HG03045 (cell line): ENCODE data around the gene TMEM141.
A peak's percentile ranks its signal among the peaks of the same experiment; 100 is the strongest.

Experiments
- ATAC-seq: cut with Tn5 transposase; IDR thresholded peaks from one replicate; pipeline ENCODE4 v1.9.1; 2021; ENCODE audit warnings: mild to moderate bottlenecking, moderate library complexity; ENCODE audit not compliant: unreplicated experiment

The TMEM141 gene

DNA sequence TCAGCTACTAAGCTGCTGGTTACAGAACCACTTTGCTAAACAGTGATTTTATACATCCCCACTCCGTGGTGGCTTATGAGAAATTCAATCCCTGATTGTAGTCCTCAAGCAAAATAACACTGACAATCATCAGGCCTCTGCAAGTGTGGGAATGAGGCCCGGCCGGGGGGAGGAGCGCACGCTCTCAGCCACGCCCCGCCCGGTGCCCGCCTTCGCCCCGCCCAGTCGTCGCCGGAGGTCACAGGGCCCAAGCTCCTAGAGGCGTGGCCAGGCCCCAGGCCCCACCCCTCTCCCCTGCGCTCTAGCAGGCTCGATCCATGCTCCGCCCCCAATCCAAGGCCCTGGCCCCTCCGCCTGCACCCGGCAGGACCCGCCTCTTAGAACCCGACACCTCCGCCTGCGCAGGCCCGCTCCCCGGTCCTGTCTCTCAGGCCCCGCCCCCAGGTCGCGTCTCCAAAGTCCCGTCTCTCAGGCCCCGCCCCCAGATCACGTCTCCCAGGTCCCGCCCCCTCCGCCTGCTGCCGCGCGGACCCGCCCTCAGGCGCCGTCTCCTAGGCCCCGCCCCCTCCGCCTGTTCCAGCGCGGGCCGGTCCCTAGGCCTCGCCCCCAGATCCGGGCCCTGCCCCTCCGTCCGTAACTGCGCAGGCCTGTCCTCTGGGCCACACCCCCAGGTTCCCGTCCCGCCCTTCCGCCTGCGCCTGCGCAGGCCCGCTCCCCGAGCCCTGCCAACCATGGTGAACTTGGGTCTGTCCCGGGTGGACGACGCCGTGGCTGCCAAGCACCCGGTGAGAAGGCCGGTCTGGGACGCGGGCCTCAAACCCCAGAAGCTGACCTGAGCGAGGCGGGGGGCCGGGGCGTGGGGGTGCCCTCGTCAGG lies at the start of gene TMEM141:
TSS of gene TMEM141 (plus strand) at position 705 of the 876 bp plus-strand sequence. CDS start at position 732, 27 bp downstream.
- ATAC-seq, result peak; percentile 84

DNA sequence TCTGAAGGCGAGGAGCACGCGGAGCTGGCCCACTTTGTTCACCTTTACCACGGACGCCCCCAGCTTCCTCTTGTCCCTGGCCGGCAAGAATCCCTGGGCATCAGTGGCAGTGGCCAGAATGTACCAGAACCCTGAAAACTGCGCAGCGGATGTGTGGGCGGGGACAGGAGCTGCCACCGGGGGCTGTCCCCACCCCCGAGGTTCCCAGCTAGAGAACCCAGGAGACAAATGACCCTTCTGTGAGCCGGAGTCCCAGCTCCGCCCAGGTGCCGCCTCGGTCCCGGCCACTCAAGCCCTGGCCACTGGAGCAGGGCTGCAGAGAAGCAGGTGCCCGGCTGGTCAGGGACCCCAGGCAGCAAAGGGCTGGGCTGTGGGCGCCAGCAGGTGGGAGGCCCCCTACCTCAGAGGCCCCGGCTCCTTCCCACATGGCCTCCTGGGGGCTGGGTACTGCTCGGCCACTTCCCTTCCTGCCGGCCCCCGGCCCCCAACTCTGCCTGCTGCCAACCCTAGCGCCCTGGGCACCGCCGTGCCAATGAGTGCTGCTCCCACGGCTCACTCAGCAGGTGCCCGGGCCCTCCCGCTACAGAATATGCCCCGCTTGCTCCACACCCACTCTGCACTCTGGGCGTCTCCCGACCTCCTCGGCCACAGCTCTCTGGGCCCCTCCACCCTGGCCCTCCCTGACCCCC lies 49.1 kb upstream of the TMEM141 start:
- no peak for ATAC-seq

DNA sequence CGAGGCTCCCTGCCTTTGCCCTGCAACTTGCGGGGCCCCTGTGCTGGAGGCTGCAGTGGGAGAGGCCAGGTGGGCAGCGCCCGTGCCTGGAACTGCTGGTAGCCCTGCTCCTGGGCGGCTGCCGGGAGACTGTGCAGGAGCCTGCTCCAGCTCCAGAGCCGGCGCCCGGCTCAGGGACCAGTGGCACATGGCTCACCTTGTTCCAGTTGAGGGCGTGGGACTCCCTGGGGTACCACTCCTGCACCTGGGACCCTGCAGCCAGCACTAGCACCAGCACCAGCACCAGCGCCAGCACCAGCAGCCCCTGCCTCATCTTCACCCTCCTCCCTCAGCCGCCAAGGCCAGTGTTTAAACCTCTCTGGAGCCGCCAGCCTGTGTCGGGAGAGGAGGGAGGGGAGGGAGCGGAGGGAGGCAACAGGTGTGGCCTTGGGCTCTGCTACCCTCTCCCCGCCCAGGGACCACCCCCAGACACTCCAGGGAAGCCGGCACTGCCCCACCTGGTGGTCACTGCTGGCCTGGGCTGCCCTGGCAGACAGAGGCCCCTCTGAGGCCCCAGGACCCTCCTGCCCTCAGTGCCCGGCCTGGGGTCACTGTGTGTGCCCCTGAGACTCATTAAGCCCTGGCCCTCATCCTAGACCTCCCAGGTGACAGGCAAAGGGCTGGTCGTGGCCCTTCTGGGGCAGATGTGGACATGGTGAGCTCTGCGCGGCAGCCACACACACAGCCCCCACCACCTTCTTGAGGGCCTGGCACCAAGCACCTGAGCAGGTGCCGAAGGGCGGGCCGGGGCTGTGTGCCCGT lies 48.4 kb upstream of the TMEM141 start, which contains the start of gene LCN10:
TSS of gene LCN10 (minus strand) at position 350 of the 801 bp plus-strand sequence. CDS start at position 313, 37 bp downstream.
- ATAC-seq, result no peak

DNA sequence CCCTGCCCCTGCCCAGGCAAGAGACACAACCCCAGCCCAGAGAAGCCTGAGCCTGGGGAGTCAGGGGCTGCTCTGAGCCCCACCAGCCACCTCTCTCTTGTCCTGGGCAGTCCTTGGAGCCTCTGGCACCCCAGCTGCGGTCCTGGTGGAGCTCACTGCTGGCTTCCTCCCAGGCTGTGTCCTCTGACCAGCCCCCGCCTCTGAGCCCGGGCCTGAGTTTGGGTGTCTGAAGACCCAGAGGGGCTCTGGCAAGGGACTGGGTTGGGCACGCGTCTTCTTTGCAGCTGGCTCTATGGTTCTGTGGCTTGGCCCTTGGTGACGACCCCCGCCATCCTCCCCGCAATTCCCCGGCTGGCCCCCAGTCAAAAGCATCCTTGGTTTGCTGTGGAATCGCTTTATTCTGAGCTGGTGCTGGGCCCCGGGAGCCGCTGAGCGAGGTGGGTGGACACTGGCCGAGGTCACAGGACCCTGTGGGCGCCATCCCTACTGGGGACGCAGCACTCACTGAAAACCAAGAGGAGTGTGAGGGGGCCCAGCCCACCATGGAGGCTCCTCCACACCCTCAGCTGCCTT lies 47.4 kb upstream of the TMEM141 start:
- no peak for ATAC-seq

GRCh38 chr9:136744773-136745172 lies 46.4 kb upstream of the TMEM141 start:
- ATAC-seq, result no peak

DNA sequence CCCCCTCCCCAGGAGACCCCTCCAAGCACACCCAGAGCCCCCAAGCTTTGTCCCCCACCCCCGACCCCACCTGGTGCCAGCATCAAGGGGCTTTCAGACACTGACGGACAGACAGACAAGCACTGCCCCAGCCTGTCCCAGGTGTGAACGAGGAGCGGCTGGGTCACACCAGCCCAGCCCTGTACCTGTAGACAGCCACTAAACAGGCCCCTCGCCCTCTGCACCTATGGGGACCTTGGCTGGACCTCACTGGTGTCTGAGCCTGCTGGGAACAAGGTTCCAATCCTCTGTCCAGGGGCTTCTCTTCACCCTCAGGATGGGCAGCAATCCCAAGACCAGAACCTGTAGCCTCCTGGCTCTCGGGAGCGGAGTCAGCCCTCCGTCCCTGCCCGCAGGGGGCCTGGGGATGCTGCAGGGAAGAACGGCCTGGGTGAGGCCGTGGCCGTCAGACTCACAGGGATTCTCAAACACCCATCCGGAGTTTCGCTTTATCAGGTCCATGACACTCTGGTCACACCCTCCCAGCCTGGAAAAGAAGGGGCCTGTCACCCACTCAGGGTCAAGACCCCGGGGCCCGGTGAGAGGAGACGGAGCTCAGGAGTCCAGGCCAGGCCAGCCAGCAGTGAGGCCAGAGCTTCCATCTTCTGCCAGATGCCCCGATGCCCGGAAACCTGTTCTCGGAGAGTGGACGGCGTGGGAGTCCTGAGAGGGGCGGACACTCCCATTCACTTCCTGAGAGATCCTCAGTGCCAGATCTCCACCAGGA lies 45.6 kb upstream of the TMEM141 start:
- ATAC-seq, result no peak

DNA sequence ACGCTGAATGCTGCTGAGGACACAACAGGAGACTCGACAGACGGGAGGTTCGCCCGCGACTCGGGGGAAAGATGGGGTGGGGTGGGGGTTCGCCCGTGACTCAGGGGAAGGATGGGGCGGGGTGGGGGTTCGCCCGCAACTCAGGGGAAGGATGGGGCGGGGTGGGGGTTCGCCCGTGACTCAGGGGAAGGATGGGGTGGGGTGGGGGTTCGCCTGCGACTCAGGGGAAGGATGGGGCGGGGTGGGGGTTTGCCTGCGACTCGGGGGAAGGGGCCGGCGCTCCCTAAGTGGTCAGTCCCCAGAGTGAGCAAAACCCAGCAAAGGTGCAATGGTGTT lies 45.0 kb upstream of the TMEM141 start:
- ATAC-seq, result no peak

- ATAC-seq, result no peak
Measured at GRCh38 chr9:136746621-136747020, 44.5 kb upstream of the TMEM141 start.

DNA sequence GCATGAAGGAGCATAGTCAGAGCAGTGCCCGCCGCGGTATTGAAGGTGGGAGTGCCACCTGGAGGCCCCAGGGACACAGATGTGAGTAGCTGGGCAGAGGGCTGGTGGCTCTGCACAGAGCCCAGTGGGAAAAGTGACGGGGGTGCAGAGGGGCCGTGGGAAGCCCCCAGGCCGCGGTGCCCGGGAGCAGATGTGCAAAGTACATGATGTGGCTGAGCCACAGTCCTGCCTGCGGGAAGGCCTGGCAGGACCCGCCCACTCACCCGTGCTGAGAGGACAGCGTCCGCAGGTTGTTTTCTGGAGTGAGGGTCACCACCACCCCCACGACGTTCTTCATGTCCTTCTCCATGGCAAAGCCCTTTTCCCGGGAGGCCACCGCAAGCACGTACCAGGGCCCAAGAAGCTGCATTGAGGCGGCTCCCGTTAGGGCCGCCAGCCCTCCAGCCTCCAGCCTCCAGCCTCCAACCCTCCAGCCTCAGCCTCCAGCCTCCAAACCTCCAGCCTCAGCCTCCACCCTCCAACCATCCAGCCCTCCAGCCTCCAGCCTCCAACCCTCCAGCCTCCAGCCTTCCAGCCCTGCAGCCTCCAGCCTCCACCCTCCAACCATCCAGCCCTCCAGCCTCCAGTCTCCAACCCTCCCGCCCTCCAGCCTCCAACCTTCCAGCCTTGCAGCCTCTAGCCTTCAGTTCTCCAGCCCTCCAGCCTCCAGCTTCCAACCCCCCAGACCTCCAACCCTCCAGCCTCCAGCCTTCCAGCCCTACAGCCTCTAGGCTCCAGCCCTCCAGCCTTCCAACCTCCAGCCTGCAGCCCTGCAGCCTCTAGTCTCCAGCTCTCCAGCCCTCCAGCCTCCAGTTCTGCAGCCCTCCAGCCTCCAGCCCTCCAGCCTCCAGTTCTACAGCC lies 43.7 kb upstream of the TMEM141 start:
- ATAC-seq, result no peak

GRCh38 chr9:136748201-136748600 lies 42.9 kb upstream of the TMEM141 start, which contains the start of gene LCN6:
Gene LCN6, minus strand, starts transcription at chr9:136748525. Its CDS starts 42 bp downstream, at chr9:136748483.
- no peak for ATAC-seq

- no peak for ATAC-seq
Measured at GRCh38 chr9:136748666-136749611, 42.2 kb upstream of the TMEM141 start.

GRCh38 chr9:136750526-136750925 lies 40.6 kb upstream of the TMEM141 start:
- no peak for ATAC-seq

- no peak for ATAC-seq
Measured at GRCh38 chr9:136751244-136751643, 39.9 kb upstream of the TMEM141 start.

DNA sequence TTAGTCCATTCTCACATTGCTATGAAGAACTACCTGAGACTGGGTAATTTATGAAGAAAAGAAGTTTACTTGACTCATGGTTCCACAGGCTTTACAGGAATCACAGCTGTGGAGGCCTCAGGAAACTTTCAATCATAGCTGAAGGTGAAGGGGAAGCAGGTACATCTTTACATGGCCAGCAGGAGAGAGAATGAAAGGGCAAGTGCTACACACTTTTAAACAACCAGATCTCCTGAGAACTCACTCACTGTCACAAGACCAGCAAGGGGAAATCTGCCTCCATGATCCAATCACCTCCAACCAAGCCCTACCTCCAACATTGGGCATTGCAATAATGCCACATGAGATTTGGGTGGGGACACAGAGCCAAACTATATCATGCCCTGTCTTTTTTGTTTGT lies 39.3 kb upstream of the TMEM141 start:
- no peak for ATAC-seq

- ATAC-seq, result no peak
Measured at GRCh38 chr9:136753371-136754058, 37.6 kb upstream of the TMEM141 start.

DNA sequence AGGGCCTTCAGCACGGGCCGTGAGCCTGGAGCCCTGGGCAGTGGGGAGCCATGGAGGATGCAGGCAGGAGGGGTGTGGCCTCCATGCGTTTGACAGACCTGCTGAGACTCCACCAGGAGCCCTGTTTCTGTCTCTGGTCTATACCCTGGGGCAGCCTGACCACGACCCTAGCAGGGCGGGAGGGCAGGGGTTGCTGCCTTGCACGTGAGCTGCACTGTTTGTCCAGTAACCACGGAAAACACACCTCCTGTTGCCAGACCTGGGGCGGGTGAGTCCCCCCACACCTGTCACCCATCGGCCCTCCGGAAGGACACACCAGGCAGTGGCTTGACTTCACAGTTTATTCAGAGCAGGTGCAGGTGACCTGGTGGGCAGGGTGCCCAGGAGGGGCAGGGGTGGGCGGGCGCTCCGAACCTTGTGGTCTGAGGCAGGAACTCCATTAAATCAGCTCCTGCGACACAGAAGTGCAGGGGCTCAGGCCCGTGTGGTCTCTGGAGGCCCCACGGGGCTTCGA lies 37.0 kb upstream of the TMEM141 start:
- no peak for ATAC-seq

- no peak for ATAC-seq
Measured at GRCh38 chr9:136754626-136755301, 36.4 kb upstream of the TMEM141 start.
